Nucleus accumbens (tissue), 56 donors: ENCODE measurements around the gene CCDC174.

Experiments used
- DNase-seq, 56 donors: peaks; one replicate each; lab custom pipeline; 2025; lab: John Stamatoyannopoulos, UW

The CCDC174 gene

GRCh38 chr3:14691719-14692118, 40.2 kb downstream of the CCDC174 start:
- no peak for DNase-seq

GRCh38 chr3:14698601-14699244, 47.2 kb downstream of the CCDC174 start:
- no peak for DNase-seq

DNA sequence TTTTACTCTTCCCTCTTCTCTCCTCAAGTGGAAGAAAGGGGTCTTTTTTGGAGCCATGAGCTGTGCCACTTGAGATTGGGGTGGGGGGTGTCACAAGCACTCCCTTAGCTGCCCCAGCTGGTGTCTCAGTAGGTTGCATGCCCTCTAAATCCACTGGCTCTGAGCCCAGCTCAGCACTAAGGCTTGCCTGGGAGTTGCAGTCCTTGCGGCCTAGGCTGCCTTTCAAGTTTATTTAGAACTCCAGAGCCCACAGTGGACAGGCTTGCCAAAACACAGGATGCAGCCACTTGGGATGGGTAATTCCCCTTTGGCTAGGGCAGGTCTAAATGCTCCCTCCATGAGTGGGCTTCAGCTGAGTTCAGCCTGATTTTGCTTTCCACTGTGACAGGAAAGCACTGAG, 48.1 kb downstream of the CCDC174 start:
- peak in 2 of 56 donors; percentile 5 for DNase-seq

GRCh38 chr3:14700891-14701290, 49.3 kb downstream of the CCDC174 start:
- no peak for DNase-seq

GRCh38 chr3:14701676-14702075, 50.1 kb downstream of the CCDC174 start:
- DNase-seq = no peak

- DNase-seq = no peak
These were observed 51.7 kb downstream of the CCDC174 start for GRCh38 chr3:14703128-14703750.

DNA sequence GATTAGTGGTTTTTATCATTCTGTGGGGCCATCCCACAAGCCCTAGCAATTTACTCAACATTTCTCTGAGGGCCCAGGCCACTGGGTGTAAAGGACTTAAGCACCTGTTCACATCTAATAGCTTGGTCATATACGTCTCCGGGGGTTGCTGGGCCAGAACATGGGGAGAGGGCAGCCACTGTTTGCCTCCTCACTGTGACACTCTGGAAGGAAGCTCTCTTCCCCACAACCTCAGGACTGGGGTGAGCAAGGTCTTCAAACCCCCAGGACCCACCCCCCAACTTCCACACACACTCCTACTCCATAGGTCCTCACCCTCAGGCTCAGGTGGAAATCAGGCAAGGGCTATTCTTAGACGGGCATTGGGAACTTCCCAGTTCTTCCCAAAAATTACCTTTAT, 52.2 kb downstream of the CCDC174 start:
- no peak for DNase-seq

GRCh38 chr3:14706096-14706495, 54.5 kb downstream of the CCDC174 start:
- DNase-seq = no peak

DNA sequence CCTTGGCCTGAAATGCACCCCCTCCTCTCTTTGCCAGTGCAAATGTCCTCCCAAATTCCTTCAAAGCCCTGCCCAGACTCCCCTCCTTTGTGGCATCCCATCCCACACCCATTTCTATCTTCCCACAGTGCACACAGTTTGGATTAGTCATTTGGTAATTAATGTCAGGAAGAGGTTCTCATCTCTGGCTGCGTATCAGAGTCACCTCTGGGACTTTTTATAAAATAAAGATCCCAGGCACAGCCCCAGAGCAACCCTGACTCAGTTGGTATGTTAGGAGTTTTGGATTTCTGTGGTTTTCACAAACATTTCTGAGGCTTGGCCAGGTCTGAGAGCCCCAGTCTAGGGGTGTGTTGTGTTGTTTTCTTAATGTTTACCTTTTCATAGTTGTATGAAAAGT, 65.0 kb downstream of the CCDC174 start:
- no peak for DNase-seq

DNA sequence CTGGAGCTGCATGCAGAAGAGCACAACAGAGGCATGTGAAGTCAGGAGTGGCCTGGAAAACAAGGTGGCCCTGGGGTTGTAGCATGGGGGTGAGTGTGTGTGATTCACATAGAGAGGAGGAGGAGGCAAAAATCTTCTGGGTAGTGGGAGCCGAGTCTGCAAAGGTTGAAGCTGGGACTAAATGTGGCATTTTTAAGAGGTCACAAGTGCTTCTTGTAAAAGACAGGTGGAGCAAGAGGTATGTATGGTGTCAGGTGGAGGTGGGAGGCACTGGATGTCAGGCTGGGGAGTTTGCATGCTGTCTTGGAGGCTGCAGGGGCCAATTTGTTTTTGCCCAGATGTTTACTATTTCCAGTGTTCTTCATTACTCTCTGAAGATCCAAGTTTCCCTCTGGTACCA, 65.7 kb downstream of the CCDC174 start:
- no peak for DNase-seq

GRCh38 chr3:14718539-14718938, 67.0 kb downstream of the CCDC174 start:
- no peak for DNase-seq

DNA sequence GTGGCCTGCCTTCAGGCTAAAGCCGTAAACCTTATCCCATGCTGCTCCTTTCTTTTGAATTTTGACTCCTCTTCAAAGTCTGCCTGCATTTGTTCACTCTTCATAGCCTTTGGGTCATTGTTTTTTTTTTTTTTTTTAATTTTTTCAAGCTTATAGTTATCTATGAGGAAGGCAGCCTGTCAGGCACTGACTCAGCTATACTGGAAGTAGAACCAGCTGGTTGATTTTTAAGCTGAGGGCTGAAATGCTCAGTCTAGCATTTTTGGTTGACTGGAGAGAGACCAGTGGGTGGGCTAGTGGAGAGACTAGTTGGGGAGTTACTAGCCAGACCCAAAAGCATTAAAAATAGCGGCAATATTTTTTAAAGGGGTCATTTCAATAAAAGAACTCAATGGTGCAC, 67.4 kb downstream of the CCDC174 start:
- no peak for DNase-seq

- DNase-seq = no peak
These were observed 69.7 kb downstream of the CCDC174 start for GRCh38 chr3:14721126-14721864.
